MM.1S (cell line): ENCODE results near the gene TMEM135.

ENCODE experiments used
- EZH2 ChIP-seq: fragments of 300-600 bp; sonication (generic); optimal IDR thresholded peaks from 2 replicates; pipeline ENCODE3; 2017; ENCODE audit warnings: low read depth, mild to moderate bottlenecking, antibody characterized with exemption, low read length, mixed read lengths
- EZH2phosphoT487 ChIP-seq: fragments of 300-600 bp; sonication (generic); IDR thresholded peaks from 2 replicates; pipeline ENCODE4 v1.6.1; 2018; ENCODE audit warnings: antibody characterized with exemption, low read length
- TF ChIP-seq, protein P1 (sequence below): fragments of 300-600 bp; sonication (generic); IDR thresholded peaks from 2 replicates; pipeline ENCODE4 v1.5.1; 2016; ENCODE audit warnings: antibody characterized with exemption, low read length, mixed read lengths

- TF ChIP-seq, protein P1, sequence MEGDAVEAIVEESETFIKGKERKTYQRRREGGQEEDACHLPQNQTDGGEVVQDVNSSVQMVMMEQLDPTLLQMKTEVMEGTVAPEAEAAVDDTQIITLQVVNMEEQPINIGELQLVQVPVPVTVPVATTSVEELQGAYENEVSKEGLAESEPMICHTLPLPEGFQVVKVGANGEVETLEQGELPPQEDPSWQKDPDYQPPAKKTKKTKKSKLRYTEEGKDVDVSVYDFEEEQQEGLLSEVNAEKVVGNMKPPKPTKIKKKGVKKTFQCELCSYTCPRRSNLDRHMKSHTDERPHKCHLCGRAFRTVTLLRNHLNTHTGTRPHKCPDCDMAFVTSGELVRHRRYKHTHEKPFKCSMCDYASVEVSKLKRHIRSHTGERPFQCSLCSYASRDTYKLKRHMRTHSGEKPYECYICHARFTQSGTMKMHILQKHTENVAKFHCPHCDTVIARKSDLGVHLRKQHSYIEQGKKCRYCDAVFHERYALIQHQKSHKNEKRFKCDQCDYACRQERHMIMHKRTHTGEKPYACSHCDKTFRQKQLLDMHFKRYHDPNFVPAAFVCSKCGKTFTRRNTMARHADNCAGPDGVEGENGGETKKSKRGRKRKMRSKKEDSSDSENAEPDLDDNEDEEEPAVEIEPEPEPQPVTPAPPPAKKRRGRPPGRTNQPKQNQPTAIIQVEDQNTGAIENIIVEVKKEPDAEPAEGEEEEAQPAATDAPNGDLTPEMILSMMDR: no peak
- TF ChIP-seq EZH2 (no peak), EZH2phosphoT487 (no peak)
Observed at GRCh38 chr11:87185228-87185627, 147.5 kb downstream of the TMEM135 start.
